Neural cell (in vitro differentiated cells): Measurements from ENCODE around the gene GPR65. TPM values are rescaled to one million over a fixed set of nuclear protein-coding genes. Genes with fewer than 3 reads are reported as not detected.

Source experiments
- H2AFZ ChIP-seq: fragments of 200-600, 300-800 bp; sonication (generic), shearing (Covaris generic); 2 replicates; pipeline ENCODE4 v1.6.0; 2014; ENCODE audit warnings: low read depth, mild to moderate bottlenecking, antibody characterized with exemption, low read length, moderate library complexity
- H3F3A ChIP-seq: fragments of 200-600 bp; shearing (Covaris generic); 2 replicates; pipeline ENCODE4 v1.6.1; 2016; ENCODE audit warnings: mild to moderate bottlenecking, moderate library complexity, mixed read lengths, antibody characterized with exemption, low read length; ENCODE audit not compliant: insufficient read depth, poor library complexity, severe bottlenecking
- H3K27ac ChIP-seq: fragments of 200-600, 300-800 bp; sonication (generic), shearing (Covaris generic); 2 replicates; pipeline ENCODE4 v1.5.1; 2014; ENCODE audit warnings: mild to moderate bottlenecking, low read length, moderate library complexity
- H3K27me3 ChIP-seq: fragments of 300-800, 200-600 bp; sonication (generic), shearing (Covaris generic); 2 replicates; pipeline ENCODE4 v1.6.0; 2014; ENCODE audit warnings: mild to moderate bottlenecking, low read depth, low read length, moderate library complexity; ENCODE audit not compliant: insufficient read depth
- H3K36me3 ChIP-seq: fragments of 300-800, 200-600 bp; sonication (generic), shearing (Covaris generic); 2 replicates; pipeline ENCODE4 v1.5.1; 2014; ENCODE audit warnings: mild to moderate bottlenecking, antibody characterized with exemption, low read length, moderate library complexity; ENCODE audit not compliant: insufficient read depth
- H3K4me2 ChIP-seq: fragments of 300-800, 200-600 bp; sonication (generic), shearing (Covaris generic); 2 replicates; pipeline ENCODE4 v1.6.0; 2014; ENCODE audit warnings: mild to moderate bottlenecking, low read length
- H3K4me3 ChIP-seq: fragments of 300-800, 200-600 bp; sonication (generic), shearing (Covaris generic); 2 replicates; pipeline ENCODE4 v1.5.1; 2014; ENCODE audit warnings: mild to moderate bottlenecking, low read length, moderate library complexity
- H3K79me2 ChIP-seq: fragments of 200-600 bp; shearing (Covaris generic); replicated peaks from 2 replicates; pipeline ENCODE4 v1.6.0; 2014; ENCODE audit warnings: mild to moderate bottlenecking, low read length, moderate library complexity; ENCODE audit not compliant: insufficient read depth
- H3K9ac ChIP-seq: fragments of 300-800, 200-600 bp; sonication (generic), shearing (Covaris generic); 2 replicates; pipeline ENCODE4 v1.6.1; 2016; ENCODE audit warnings: mild to moderate bottlenecking, low read length, mixed read lengths
- H3K9me2 ChIP-seq: fragments of 200-600 bp; shearing (Covaris generic); 2 replicates; pipeline ENCODE4 v1.6.1; 2016; ENCODE audit warnings: mild to moderate bottlenecking, low read length, mixed read lengths; ENCODE audit not compliant: insufficient read depth
- H3K9me3 ChIP-seq: fragments of 200-600, 300-800 bp; sonication (generic), shearing (Covaris generic); 2 replicates; pipeline ENCODE4 v1.6.1; 2016; ENCODE audit warnings: mild to moderate bottlenecking, mixed run types, low read length, moderate library complexity, mixed read lengths
- H4K20me1 ChIP-seq: fragments of 200-600 bp; shearing (Covaris generic); 2 replicates; pipeline ENCODE4 v1.6.1; 2016; ENCODE audit warnings: mild to moderate bottlenecking, mixed run types; ENCODE audit not compliant: insufficient read depth
- EP300 ChIP-seq: fragments of 450-650 bp; conservative IDR thresholded peaks from 2 replicates; pipeline ENCODE4 v1.6.1; 2014; ENCODE audit warnings: antibody characterized with exemption, mild to moderate bottlenecking, moderate library complexity; ENCODE audit not compliant: poor library complexity, severe bottlenecking
- EZH2 ChIP-seq: fragments of 200-600, 300-800 bp; shearing (Covaris generic), sonication (generic); IDR thresholded peaks from 2 replicates; pipeline ENCODE4 v1.6.1; 2014; ENCODE audit warnings: antibody characterized with exemption, low read length, borderline replicate concordance, mild to moderate bottlenecking; ENCODE audit not compliant: insufficient read depth, poor library complexity, severe bottlenecking
- MXI1 ChIP-seq: fragments of 450-650 bp; conservative IDR thresholded peaks from 2 replicates; pipeline ENCODE4 v1.6.1; 2014; ENCODE audit warnings: antibody characterized with exemption, mild to moderate bottlenecking; ENCODE audit not compliant: poor library complexity, severe bottlenecking
- POLR2AphosphoS5 ChIP-seq: IDR thresholded peaks from 2 replicates; pipeline ENCODE4 v1.6.1; 2012
- RAD21 ChIP-seq: fragments of 450-650 bp; conservative IDR thresholded peaks from 2 replicates; pipeline ENCODE4 v1.6.1; 2014; ENCODE audit warnings: antibody characterized with exemption, mild to moderate bottlenecking, moderate library complexity
- SMC3 ChIP-seq: fragments of 450-650 bp; conservative IDR thresholded peaks from 2 replicates; pipeline ENCODE4 v1.6.1; 2014; ENCODE audit warnings: antibody characterized with exemption, mild to moderate bottlenecking, moderate library complexity; ENCODE audit not compliant: poor library complexity
- TAF1 ChIP-seq: IDR thresholded peaks from 2 replicates; pipeline ENCODE4 v1.6.1; 2012; ENCODE audit warnings: low read depth
- polyA plus RNA-seq: library from polyadenylated mRNA; depleted of rRNA; stranded (reverse); fragments of >200 nt; gene quantifications from 2 replicates; pipeline ENCODE4 v1.2.3, GENCODE V29; 2014
- TF ChIP-seq, protein P1 (sequence below): IDR thresholded peaks from 2 replicates; pipeline ENCODE4 v1.6.1; 2012; ENCODE audit warnings: borderline replicate concordance
- TF ChIP-seq, protein P2 (sequence below): fragments of 450-650 bp; IDR thresholded peaks from 2 replicates; pipeline ENCODE4 v1.5.1; 2014; ENCODE audit warnings: antibody characterized with exemption, mild to moderate bottlenecking, moderate library complexity; ENCODE audit not compliant: poor library complexity, severe bottlenecking

GPR65 gene
- polyA plus RNA-seq, 1 donor from 2014 or later, result not detected

DNA sequence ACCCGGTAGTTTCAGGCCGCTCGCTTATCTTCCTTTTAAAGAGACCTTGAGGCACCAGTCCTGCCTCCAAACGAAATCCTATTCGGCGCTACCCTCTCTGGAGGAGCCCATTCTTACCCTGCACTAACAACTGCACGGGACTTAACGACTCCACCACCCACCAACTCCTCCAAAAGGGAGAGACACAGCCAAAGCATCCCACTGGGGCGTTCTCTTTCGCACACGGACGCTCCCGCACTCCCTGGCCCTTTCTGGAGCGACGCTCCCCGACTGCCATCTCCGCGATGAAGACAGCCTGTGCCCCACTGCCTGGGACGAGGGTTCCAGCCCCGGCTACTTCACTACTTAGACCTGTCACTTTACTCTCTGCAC, 12.6 kb upstream of the GPR65 start:
- TF ChIP-seq, protein P1, sequence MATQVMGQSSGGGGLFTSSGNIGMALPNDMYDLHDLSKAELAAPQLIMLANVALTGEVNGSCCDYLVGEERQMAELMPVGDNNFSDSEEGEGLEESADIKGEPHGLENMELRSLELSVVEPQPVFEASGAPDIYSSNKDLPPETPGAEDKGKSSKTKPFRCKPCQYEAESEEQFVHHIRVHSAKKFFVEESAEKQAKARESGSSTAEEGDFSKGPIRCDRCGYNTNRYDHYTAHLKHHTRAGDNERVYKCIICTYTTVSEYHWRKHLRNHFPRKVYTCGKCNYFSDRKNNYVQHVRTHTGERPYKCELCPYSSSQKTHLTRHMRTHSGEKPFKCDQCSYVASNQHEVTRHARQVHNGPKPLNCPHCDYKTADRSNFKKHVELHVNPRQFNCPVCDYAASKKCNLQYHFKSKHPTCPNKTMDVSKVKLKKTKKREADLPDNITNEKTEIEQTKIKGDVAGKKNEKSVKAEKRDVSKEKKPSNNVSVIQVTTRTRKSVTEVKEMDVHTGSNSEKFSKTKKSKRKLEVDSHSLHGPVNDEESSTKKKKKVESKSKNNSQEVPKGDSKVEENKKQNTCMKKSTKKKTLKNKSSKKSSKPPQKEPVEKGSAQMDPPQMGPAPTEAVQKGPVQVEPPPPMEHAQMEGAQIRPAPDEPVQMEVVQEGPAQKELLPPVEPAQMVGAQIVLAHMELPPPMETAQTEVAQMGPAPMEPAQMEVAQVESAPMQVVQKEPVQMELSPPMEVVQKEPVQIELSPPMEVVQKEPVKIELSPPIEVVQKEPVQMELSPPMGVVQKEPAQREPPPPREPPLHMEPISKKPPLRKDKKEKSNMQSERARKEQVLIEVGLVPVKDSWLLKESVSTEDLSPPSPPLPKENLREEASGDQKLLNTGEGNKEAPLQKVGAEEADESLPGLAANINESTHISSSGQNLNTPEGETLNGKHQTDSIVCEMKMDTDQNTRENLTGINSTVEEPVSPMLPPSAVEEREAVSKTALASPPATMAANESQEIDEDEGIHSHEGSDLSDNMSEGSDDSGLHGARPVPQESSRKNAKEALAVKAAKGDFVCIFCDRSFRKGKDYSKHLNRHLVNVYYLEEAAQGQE, result no peak
- H3K27me3 ChIP-seq, result no peaks in the 10 kb centered on the region
- no peaks in the 10 kb centered on the region for H3K36me3 ChIP-seq
- no peaks in the 10 kb centered on the region for H3K79me2 ChIP-seq
- H3K4me3 ChIP-seq, result peak overlapping the region; percentile 71
- no peak overlapping the region for H3K4me2 ChIP-seq
- H3K9me2 ChIP-seq, result no peaks in the 10 kb centered on the region
- H3K9ac ChIP-seq, result peak overlapping the region; percentile 66
- no peaks in the 10 kb centered on the region for H3K9me3 ChIP-seq
- H3F3A ChIP-seq, result no peaks in the 10 kb centered on the region
- peak overlapping the region; percentile 54 for H3K27ac ChIP-seq
- peak overlapping the region; percentile 56 for H2AFZ ChIP-seq
- no peaks in the 10 kb centered on the region for H4K20me1 ChIP-seq

DNA sequence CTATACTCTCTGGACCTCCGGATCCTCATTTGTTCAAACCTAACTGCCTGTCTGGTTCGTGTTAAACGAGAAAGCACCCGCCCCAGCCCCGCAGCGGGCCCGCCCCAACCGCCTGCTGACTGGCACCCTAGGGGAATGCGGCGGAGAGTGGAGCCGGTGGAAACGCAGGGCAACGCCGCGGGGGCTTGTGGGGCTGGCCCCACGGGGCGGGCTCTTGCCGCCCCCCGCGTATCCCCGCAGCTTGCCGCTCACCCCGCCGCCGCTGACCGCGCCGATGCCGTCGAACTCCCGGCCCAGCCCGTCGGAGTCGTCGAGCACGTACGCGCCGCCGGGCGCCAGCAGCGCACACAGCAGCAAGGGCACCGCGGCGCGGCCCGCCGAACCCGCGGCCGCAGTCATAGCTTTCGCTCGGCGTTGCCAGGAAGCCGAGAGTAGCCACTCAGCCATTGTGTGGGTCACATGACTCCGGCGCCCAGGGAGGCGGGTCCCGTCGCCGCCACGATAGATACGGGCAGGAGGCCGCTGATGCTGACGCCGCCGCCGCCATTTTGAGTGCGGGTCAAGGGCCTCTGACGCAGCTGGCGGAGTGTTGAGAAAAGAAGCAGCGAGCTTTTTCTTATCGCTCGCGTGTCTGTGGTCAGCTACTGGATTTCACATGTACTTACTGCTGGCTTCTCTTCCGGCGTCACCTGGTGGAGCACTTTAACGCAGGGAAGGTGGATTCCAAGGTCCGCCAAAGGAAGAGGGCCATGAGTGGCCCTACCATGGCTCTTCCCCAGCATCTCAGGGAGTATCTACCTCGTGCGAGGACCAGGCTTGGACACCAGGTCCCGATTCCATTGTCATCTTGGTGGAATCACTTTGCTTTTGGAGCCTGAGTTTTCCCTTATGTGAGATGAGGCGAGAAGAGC, 12.0 kb upstream of the GPR65 start, which contains the start of gene GALC:
Gene GALC (minus strand): TSS at position 465 of the 911 bp plus-strand sequence. CDS start 18 bp downstream, at position 447.
- TF ChIP-seq, protein P2, sequence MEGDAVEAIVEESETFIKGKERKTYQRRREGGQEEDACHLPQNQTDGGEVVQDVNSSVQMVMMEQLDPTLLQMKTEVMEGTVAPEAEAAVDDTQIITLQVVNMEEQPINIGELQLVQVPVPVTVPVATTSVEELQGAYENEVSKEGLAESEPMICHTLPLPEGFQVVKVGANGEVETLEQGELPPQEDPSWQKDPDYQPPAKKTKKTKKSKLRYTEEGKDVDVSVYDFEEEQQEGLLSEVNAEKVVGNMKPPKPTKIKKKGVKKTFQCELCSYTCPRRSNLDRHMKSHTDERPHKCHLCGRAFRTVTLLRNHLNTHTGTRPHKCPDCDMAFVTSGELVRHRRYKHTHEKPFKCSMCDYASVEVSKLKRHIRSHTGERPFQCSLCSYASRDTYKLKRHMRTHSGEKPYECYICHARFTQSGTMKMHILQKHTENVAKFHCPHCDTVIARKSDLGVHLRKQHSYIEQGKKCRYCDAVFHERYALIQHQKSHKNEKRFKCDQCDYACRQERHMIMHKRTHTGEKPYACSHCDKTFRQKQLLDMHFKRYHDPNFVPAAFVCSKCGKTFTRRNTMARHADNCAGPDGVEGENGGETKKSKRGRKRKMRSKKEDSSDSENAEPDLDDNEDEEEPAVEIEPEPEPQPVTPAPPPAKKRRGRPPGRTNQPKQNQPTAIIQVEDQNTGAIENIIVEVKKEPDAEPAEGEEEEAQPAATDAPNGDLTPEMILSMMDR, result peak; percentile 8
- peak; percentile 32 for TF ChIP-seq TAF1
- TF ChIP-seq, protein P1, result peak; percentile 34
- peak; percentile 42 for TF ChIP-seq EP300
- peak; percentile 34 for TF ChIP-seq POLR2AphosphoS5
- TF ChIP-seq SMC3, result no peak
- peak; percentile 23 for TF ChIP-seq MXI1
- no peak for TF ChIP-seq RAD21
- TF ChIP-seq EZH2, result no peak
- H3K27me3 ChIP-seq, result no peaks in the 10 kb centered on the region
- no peaks in the 10 kb centered on the region for H3K9me2 ChIP-seq

More for the DNA sequence above, 12.0 kb upstream of the GPR65 start, which contains the start of gene GALC:
- H3K4me3 ChIP-seq, result peak within 1 kb of the TSS; percentile 71
- H3K9me3 ChIP-seq, result no peaks in the 10 kb centered on the region
- H3K4me2 ChIP-seq, result peak within 1 kb of the TSS; percentile 27
- H3K9ac ChIP-seq, result peak within 1 kb of the TSS; percentile 66
- no peaks in the 10 kb centered on the region for H3K79me2 ChIP-seq
- H3K36me3 ChIP-seq, result no peaks in the 10 kb centered on the region
- no peaks in the 10 kb centered on the region for H3F3A ChIP-seq
- H4K20me1 ChIP-seq, result no peaks in the 10 kb centered on the region
- peak within 1 kb of the TSS; percentile 83 for H2AFZ ChIP-seq
- H3K27ac ChIP-seq, result peak within 1 kb of the TSS; percentile 54
